ENCODE data around the gene CBLN3. TPM values are rescaled to one million over a fixed set of nuclear protein-coding genes. Genes with fewer than 3 reads are reported as not detected.
"Not testable (repeated sequence)": the region's sequence is repeated elsewhere in the genome, so short reads cannot be mapped to it uniquely, and the experiment has no call there.

The CBLN3 gene
- total RNA-seq (1 to 10 TPM in 4 of 10 donors, under 1 TPM in 6; 0.24 to 2.5 (median 0.80) TPM), polyA plus RNA-seq (1 to 10 TPM; 1.0 to 1.8 TPM)
- long read RNA-seq, donor 1, partial matches to known transcripts = 0 of 1 reads
- long read RNA-seq, donor 1, other reads (novel, unspliced or antisense) = 1 of 1 reads
- long read RNA-seq, donor 2, partial matches to known transcripts = 0 of 3 reads
- long read RNA-seq, donor 2, other reads (novel, unspliced or antisense) = 1 of 3 reads
- long read RNA-seq, donor 3 = 0 reads

DNA sequence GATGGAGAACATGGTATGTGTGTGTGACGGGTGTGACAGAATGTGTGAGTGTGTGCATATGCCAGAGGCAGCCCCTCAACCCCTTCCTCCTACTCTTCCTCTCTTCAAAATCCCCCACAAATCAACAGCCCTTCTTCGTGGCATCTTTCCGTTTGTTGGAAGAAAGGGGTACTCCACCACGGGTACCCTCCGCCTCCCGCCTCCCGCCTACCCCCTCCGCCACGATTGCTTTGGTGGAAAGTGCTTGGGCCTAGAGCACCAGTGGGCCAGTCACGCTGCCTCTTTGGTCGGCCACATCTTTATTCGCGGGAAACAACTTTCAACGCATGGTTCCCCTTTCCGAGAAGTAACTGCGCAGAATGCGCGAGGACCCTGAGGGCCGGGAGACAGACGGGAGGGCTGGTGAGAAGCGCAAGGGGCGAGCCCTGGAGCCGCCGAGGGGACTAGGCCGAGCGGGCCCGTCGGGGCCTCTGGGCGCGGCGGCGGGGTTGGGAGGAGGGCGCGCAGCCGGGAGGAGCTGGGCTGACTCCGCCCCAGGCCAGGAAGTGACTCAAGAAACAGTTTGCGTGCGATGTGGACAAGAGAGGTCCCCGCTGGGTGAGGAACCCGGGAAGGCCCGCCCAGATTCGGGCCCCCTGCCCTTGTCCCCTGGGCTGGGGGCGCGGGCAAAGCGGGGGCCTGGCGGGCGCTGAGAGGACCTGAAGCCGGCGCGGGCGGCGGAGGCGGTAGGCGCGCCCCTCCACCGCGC lies at the start of gene CBLN3, which contains the start of gene KHNYN:
TSS of gene CBLN3 (minus strand) at position 274 of the 748 bp plus-strand sequence. CDS start 614 bp downstream, outside the sequence.
TSS of gene KHNYN (plus strand) at position 560 of the 748 bp plus-strand sequence. CDS start 777 bp downstream, outside the sequence.
- H3K4me1 ChIP-seq = peaks cover 12 to 60% (median 41%) of the 10 kb centered on the region in 9 donors
- peak within 1 kb of the TSS; percentile 74 to 95 (median 80) for H3K4me3 ChIP-seq
- H3K27me3 ChIP-seq = no peaks in the 10 kb centered on the region
- WGBS, 2 donors = 4 to 7% methylated on average over 57 of the region's 57 CpGs
- intact Hi-C loops (cut with DNase I) = loop anchor here in 9 of 10 donors (1.0 to 10.0 kb wide), 8 partner anchors 31 to 195 kb away; partner anchors contain the start of genes TINF2 (in 4 of the 9), GMPR2 (in 1 of the 9), NEDD8 (in 1 of the 9) and NFATC4 (in 1 of the 9)
- H3K27ac ChIP-seq = peak within 1 kb of the TSS; percentile 91 to 99 (median 97)
- ATAC-seq (peak; percentile 86 to 92 (median 88)), DNase-seq (peak; percentile 91 to 93)
- H3K9me3 ChIP-seq = no peaks in the 10 kb centered on the region
- TF ChIP-seq, protein P1, sequence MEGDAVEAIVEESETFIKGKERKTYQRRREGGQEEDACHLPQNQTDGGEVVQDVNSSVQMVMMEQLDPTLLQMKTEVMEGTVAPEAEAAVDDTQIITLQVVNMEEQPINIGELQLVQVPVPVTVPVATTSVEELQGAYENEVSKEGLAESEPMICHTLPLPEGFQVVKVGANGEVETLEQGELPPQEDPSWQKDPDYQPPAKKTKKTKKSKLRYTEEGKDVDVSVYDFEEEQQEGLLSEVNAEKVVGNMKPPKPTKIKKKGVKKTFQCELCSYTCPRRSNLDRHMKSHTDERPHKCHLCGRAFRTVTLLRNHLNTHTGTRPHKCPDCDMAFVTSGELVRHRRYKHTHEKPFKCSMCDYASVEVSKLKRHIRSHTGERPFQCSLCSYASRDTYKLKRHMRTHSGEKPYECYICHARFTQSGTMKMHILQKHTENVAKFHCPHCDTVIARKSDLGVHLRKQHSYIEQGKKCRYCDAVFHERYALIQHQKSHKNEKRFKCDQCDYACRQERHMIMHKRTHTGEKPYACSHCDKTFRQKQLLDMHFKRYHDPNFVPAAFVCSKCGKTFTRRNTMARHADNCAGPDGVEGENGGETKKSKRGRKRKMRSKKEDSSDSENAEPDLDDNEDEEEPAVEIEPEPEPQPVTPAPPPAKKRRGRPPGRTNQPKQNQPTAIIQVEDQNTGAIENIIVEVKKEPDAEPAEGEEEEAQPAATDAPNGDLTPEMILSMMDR (IDR thresholded peaks at IDR 0.05) = no peak
- peaks cover 0 to 37% (median 24%) of the 10 kb centered on the region in 9 donors for H3K36me3 ChIP-seq

DNA sequence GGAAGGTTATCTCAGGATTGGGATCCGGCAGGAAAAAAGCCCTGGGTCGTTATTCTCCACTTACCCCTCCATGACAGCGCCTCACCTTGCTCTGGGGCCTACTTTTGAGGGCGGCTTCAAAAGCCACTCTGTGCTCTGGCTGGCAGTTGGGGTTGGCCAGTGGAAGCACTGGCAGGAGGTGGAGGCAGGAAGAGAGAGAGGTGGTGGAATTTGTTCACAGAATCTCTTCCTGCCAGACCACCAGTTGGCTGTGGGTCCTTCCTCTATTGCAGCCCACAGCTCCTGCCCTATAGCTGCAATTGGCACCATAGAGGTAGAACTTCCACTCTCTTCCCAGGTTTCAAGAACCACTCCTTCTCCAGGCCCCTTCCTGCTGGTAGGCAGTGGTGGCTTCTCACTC lies 45.8 kb upstream of the CBLN3 start:
- H3K4me3 ChIP-seq = no peak overlapping the region
- TF ChIP-seq, protein P1 (IDR thresholded peaks at IDR 0.05) = no peak
- WGBS, 2 donors = 81 to 84% methylated on average over 4 of the region's 4 CpGs
- intact Hi-C loops (cut with DNase I) = no loop called here
- no peaks in the 10 kb centered on the region for H3K4me1 ChIP-seq
- no peaks in the 10 kb centered on the region for H3K27me3 ChIP-seq
- no peak for DNase-seq
- ATAC-seq = no peak
- no peaks in the 10 kb centered on the region for H3K36me3 ChIP-seq
- H3K27ac ChIP-seq = no peak overlapping the region
- H3K9me3 ChIP-seq = peaks cover 0 to 5% (median 0%) of the 10 kb centered on the region in 11 donors

DNA sequence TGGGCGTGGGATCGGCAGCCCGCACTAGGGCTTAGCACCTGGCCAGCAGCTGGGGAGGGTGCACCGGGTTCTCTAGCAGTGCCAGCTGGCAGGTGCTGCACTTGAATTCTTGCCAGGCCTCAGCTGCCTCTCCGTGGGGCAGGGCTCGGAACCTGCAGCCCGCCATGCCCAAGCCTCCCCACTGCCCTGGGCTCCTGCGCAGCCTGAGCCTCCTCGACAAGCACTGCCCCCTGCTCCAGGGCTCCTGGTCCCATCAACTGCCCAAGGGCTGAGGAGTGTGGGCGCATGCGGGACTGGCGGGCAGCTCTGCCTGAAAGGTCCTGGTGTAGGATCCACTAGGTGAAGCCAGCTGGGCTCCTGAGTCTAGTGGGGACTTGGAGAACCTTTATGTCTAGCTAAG lies 43.7 kb upstream of the CBLN3 start:
- no peaks in the 10 kb centered on the region for H3K27me3 ChIP-seq
- intact Hi-C loops (cut with DNase I) = no loop called here
- TF ChIP-seq, protein P1 (IDR thresholded peaks at IDR 0.05) = no peak
- H3K27ac ChIP-seq = no peak overlapping the region
- H3K9me3 ChIP-seq = peaks cover 0 to 5% (median 0%) of the 10 kb centered on the region in 11 donors
- H3K36me3 ChIP-seq = no peaks in the 10 kb centered on the region
- no peak overlapping the region for H3K4me3 ChIP-seq
- no peaks in the 10 kb centered on the region for H3K4me1 ChIP-seq
- no peak for DNase-seq
- no peak for ATAC-seq
- WGBS, 2 donors = 70% methylated on average over 12 of the region's 12 CpGs

- H3K27ac ChIP-seq; H3K4me1 ChIP-seq; H3K9me3 ChIP-seq; H3K36me3 ChIP-seq; H3K27me3 ChIP-seq; H3K4me3 ChIP-seq; intact Hi-C loops (cut with DNase I); ATAC-seq; DNase-seq: not testable (repeated sequence)
- WGBS, 2 donors = 91% methylated on average over 2 of the region's 2 CpGs
These were observed 41.0 kb upstream of the CBLN3 start for GRCh38 chr14:24470450-24470849.

All from heart right ventricle (tissue), 16 donors.